Effector CD4-positive, alpha-beta T cell (primary cell): Measurements from ENCODE around the gene YEATS4.
"Not testable (repeated sequence)": the region's sequence is repeated elsewhere in the genome, so short reads cannot be mapped to it uniquely, and the experiment has no call there.

Source experiments
- DNase-seq: peaks from one replicate; pipeline ENCODE4 v3.0.0-alpha.2; 2020
- total RNA-seq: gene quantifications from one replicate; lab custom pipeline; 2026; lab: John Stamatoyannopoulos, UW

YEATS4 gene
- total RNA-seq = 27.4 reads per million, percentile 54 among the genes with 10 or more reads in this experiment

DNA sequence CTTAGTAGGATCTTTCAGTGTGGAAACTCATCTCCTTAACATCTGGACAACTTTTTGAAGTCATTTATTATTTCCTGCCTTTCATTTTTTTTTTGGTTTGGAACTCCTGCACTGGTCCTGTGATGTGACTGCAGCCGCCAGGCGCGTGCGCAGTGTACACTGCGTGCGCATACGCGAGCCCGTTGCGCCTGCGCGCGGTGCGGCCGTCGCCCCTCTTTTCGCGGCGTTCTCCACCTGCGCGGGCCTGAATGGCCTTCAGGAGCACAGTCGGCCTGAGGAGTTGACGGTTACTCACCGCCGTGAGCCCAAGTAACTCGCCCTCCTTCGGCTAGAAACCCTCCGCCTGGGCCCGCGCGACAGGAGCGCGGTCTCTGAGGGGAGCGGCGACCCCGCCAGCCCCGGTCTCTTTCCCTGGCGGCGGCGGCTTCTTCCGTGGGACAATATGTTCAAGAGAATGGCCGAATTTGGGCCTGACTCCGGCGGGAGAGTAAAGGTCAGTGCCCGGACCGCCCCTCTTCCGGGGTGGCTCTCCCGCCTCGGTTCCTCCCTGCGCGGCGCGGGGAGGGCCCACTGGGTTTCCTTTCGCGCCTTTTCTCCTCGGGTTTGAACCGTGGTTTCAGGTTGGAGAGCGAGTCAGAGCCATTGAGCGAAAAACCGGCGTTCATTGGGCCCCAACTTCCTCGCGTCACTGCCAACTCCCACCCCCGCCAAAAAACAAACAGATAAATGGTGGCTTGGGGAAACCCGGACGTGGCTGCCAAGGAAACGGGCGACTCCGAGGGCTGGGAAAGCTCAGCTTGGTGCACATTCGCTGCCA lies at the start of gene YEATS4:
YEATS4 (plus strand) TSS at position 213 of the 817 bp plus-strand sequence; CDS start at position 443, 230 bp downstream.
- DNase-seq = peak; percentile 82

DNA sequence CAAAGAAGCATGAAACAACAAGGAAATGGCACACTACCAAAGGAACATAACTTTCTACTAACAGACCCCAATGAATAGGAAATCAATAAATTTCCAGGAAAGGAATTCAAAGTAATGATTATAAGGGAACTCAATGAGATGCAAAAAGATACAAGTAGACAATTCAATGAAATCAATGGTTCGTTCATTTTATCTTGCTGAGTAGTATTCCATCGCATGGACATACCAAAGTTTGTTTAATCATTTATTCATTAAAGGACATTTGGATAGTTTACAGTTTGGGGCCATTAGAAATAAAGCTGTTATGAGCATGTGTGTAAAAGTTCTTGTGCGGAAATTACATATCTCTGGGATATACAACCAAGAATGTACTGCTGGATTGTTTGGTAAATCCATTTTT lies 46.3 kb upstream of the YEATS4 start:
- no peak for DNase-seq

DNA sequence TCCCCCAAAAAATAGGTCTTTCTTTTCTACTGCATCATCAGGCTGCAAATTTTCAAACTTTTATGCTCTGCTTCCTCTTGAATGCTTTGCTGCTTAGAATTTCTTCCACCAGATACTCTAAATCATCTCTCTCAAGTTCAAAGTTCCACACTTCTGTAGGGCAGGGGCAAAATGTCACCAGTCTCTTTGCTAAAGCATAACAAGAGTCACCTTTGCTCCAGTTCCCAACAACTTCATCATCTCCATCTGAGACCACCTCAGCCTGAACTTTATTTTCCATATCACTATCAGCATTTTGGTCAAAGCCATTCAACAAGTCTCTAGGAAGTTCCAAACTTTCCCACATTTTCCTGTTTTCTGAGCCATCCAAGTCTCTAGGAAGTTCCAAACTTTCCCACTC lies 42.8 kb upstream of the YEATS4 start:
- DNase-seq = not testable (repeated sequence)

DNA sequence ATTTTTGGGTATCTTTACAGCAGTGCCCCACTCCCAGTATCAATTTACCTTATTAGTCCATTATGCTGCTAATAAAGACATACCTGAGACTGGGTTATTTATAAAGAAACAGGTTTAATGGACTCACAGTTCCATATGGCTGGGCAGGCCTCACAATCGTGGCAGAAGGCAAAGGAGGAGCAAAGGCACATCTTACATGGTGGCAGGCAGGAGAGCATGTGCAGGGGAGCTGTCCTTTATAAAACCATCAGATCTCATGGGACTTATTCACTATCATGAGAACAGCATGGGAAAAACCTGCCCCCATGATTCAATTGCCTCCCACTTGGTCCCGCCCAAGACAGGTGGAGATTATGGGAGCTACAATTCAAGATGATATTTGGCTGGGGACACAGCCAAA lies 42.3 kb upstream of the YEATS4 start:
- DNase-seq = not testable (repeated sequence)

DNA sequence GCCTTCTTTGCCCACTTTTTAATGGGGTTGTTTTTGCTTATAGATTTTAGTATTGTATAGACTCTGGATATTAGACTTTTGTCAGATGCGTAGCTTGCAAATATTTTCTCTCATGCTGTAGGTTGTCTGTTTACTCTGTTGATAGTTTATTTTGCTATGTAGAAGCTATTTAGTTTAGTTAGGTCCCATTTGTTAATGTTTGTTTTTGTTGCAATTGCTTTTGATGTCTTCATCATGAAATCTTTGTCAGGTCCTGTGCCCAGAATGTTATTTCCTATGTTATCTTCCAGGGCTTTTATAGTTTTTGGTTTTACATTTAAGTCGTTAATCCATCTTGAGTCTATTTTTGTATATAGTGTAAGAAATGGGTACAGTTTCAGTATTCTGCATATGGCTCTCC lies 41.3 kb upstream of the YEATS4 start:
- no peak for DNase-seq

DNA sequence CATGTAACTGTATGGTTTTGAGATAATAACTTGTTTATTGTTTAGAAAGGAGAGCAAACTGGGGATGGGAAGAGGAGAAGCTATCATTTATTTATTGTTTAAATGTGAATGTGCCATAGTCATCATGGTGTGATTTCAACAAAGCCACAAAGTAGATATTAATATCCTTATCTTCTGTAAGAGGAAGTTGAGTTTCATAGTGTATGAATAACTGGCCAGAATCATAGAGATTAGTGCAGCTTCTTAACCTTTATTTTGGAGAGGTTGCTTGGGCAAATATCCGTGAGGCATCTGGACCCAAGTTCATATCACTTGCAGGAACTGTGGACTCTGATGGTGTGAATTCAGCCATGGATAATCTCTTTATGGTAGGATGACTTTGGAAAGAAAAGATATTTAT lies 38.2 kb upstream of the YEATS4 start:
- DNase-seq = no peak

DNA sequence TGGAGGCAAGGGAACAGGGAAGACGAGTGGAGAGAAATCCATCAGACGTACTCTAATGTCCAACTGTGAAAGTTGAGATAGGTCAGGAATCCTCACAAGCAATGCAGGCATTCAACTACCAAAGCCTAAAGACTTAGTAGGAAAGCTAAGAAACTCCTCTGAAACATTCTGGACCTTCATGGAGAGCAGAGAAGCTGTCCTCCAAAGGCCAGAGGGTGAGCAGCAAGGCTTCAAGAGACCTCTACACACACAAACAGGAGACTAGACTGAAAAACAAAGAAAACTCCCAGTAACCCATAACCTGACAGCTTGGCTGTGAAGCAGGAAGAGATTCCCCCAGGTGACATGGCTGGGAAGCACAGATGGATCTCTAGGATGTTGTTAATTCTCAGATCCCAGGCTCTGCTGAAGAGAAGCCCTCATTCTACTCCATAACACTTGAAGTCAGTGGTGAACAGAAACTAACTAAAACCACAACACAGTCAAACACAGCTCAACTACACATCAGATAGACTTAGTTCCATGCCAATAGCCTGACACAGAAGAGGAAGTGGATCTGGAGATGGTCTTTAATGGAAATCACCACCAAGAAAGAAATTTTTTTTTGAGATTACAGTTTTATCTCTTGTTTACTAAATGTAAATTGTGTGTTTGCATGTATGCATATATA lies 34.6 kb upstream of the YEATS4 start:
- no peak for DNase-seq

DNA sequence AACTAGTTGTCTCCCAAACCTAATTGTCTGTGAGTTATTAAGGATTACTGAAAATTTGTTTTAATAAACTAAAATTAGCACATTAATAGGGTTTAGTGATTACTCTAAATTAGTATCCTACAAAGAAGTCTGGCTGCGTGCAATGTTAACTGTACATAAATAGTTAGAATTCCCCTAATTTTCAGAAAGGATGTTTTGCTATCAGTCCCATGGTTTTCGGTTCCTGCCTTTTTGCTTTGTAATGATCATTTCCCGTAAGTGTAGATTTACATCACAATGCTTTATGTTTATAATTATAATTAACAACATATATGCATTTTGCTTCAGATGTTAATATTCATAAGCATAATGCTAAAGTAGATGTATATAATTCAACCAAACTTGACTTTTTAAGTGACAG lies 31.1 kb upstream of the YEATS4 start:
- DNase-seq = no peak

DNA sequence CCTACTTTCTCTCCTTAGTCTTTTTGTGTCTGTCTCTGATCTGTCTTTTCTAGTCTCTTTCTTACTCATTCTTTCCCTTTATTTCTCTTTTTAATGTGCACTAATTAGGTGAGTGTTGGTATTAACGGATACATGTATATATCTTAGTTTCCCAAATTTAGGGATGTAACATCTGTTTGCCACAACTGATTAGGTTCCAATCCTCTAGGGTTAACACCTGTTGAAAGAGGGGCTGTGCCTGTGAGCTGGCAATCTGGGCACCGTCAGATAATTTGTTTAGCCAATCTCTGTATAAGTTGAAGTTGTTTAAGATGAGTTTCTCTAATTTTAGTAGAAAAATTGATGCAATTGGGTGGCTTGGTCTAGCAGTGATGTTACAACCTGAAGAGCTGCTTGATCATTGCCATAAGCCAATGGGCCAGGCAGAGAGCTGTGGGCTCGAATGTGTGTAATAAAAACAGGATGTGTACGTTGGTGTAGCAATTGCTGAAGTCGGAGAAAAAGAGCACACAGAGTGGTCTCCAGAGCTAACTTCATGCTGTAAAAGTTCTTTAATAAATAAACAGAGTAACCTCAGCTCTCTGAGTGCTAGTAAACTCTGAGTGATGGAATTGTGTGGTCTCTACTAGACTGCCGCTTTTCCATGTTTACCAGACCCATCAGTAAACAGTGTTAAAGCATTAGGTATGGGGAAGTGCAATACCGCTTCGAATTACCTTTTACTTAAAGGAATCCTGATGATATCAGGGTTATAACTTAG lies 29.7 kb upstream of the YEATS4 start:
- DNase-seq = peak; percentile 5

DNA sequence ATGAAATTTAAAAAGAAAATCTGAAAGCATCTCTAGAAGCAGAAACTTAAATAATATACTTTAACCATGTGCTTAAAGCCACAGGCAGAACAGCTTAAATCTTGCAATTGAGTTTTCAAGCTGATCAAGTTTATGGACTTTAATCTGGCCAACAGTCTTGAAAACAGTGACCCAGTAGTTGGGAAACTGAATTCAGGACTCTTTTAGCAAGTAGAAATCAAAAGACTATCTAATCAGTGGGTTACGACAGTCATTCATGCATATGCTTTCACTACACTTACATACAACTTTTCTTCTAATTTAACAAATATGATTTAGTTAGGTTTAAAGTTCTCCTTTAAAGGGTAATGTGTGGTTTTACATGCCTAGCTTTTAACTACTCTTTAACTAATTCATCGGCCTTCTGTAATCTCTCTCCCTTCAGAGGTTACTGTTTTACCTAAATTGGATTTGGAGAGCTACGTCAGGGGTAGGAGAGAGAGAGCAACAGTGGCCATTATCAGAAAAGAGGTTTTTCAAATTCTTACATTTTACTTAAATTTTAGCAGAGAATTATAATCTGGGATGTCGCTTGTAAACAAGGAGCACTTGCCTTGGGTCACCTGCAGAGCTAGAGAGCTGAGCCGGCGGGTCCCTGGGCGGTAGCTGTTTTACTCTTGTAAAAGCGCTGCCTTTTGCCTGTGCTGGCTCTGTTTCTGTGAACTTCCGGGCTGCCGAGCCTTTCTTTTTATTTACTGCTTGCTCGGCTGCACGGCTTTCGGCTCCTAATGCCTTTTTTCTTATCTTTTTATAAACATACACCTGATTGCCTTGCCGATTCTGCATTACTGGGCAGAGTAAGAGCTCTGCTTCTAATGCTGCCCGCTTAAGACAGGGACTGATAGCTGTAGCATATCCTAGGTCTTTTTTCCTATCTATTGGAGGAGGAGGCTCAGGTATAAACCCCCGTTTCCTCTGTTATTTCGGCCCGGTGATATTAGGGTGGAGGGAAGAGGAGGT lies 28.8 kb upstream of the YEATS4 start:
- peak; percentile 42 for DNase-seq

DNA sequence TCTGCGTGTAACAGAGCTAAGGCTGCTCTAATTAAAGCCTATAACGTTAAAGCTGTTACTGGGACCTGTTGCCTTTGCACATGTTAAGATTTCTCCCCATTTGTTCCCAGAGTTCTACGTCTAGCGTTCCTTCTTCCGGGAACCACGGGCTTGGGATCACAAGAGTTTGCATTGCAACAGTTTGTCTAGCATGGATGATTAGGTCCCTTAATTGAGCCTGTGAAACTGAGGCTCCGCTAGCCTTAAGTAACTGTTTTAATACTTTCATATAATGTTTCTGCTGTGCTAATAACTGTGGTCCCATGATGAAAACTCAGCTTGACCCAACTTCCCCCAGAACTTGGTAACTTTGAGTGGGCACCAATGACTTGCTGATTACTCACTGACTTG lies 28.0 kb upstream of the YEATS4 start:
- DNase-seq = no peak

DNA sequence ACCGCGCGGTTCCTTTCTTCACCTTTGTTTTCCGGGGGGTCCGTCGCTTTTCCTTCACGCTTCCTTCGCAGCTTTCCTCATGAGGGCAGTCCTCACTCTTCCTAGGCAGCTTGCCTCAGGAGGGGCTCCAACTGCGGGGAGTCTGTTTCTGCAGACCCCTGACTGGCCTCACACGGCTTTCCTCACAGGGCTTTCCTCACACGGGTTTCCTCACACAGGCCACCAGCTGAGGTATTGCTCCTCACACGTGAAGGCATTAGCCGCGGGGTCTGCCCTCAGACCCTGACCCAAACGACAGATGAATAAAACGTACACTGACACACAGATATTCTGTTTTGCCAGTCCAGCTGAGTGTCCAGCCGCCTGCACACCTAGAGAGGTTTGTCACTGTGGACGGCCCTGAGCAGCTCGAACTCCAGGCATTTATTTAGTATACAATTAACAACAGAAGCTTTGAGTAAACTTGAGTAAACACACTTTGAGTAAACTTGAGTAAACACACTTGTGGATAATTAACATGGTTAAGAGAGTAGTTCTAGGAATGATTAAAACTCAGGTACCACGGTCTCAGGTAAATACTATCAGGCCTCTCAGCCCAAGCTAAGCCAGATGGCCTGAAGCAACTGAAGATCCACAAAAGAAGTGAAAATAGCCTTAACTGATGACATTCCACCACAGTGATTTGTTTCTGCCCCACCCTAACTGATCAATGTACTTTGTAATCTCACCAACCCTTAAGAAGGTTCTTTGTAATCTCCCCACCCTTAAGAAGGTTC lies 27.4 kb upstream of the YEATS4 start:
- no peak for DNase-seq

DNA sequence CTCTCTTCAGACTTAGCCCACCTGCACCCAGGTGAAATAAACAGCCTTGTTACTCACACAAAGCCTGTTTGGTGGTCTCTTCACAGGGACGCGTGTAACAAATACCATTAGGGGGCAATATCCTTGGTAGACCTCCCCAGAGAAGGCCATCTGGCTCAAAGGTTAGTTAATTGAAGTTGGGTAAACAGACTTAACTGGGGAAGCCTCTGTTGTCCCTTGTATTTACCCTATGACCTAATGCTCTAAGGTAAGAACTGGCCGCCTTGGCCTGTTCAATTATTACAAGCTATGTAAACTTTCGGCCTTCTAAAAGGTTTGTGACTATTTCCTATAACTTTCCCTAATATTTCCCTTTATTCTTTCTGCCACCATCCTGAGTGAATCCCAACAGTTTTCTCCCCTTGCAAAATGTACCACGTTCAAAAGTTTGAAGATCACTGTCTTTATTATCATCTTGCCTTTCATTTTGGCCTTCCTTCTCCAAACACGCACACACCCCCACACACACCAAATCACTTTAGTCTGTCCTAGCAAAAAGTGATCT lies 26.7 kb upstream of the YEATS4 start:
- no peak for DNase-seq

DNA sequence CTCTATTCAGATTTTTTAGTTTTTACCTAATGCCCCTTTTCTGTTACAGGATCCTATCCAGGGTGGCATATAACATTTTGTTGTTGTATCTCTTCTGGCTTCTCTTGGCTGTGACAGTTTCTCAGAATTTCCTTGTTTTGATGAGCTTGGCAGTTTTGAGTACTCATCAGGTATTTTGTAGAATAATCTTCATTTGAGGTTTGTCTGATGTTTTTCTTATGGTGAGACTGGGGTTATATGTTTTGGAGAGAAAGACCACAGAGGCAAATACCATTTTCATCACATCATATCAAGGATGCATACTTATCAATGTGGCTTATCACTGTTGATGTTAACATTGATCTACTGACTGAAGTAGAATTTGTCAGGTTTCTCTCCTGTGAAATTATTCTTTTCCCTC lies 25.4 kb upstream of the YEATS4 start:
- DNase-seq = no peak

DNA sequence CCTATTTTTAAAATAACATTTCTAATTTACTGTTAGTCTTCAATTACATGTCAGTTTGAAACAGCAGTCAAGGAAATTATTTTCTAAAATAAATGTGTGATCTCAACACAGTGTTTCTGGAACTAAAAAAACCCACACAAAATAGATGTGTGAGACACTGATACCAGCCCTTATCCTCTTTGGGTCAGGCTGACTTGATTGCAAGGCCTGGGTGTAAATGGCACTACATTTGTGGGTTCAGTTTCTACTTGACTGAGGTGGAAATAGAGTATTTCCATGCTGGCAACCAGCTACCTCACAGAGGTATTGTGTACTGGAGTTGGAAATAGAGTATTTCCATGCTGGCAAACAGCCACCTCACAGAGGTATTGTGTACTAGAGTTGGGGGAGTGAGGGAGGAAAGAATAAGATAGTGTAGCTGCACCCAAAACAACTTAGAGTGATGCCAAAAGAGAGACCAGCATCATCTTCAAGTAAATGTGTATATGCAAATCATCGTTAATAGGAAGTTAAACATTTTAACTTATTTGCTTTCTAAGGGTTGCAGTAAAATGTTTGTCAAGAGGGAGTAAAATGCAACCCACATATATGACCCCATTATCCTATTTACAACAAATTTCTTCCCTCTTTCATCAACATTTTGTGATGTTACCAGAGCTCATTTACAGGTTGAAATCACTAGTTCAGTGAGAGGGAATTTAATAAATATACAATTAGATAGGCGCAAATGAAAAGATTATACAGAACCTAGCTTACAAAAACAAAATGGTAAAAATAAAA lies 22.0 kb upstream of the YEATS4 start:
- DNase-seq = no peak

DNA sequence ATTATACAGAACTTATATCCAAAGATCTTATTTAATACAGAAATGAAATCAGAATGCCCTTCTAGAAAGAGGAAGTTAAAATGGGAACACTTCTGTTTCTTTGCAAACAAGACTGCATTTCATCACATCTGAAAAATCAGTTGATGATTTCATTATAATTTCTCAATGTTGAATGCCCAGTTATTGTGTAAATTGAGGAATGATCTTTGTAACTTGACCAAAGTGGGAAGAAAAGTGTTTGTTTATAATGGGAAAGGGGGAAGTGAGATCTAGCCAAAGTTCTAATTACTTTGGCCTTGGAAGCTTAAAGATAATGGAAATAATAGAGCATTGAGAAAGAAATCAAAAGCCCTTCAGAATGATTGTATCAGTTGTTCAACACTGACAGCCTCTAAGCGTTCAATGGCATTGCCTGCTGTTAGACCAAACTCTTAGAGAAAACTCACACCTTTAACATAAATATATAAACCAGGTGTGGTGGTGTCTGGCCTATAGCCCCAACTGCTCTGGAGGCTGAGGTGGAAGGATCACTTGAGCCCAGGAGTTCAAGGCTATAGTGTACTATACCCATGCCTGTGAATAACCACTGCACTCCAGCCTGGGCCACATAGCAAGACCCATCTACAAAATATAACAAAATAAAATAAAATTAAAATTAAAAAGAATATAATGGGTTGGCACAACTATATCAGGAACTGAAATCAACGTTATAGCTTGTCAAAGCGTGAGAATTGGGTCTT lies 21.3 kb upstream of the YEATS4 start:
- DNase-seq = no peak

DNA sequence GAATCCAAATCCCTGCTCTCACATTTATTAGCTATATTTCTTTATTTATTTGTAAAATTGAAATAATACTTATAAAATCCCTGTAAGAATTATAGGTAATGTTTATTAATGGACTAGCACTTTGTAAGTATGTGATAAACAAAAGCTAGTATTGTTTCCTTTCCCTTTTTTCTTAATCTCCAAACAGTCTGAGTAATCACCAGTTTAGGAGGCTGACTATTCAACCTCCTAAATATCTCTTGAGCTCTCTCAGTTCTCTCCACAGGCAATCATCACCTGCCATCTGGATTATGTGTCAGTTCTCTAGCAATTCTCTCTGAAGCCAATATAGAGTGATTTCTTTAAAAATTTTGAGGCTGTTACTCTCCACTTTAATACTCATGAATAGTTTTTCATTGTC lies 20.6 kb upstream of the YEATS4 start:
- DNase-seq = no peak

DNA sequence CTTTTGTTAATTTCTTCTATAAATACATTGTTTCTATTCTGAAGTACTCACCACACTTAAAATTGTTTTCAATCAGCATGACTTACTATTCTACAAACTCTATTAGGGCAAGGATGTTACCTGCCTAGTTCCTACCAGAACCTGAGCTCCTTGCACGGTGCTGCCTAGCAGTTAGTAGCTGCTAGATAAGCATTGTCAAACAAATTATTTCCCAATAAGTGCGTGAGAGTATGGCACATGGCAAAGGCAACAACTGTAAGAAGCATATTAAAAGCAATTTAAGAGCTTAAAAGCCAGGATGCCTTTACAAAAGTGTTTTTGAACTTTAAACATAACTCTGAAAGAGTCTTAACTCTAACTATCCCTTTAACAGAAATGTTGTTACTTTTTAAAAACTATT lies 19.5 kb upstream of the YEATS4 start:
- DNase-seq = no peak

DNA sequence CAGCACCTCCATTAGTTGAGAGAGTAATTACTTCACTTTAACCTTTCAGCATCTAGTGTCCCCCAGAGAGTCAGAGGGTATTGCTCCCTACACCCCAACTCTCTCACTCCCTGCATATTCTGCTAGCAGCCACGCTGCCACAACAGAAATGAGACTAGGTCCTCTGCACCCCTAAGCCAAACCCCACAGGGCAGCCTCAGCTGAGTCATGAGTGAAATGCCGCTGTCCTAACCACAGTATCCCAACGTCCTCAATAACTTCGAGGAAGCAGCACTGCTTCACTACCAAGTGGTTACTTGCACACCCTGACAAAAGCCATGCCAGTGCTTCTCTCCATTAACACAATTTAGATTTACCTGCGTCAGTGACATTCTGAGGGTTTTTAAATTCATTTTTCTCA lies 18.2 kb upstream of the YEATS4 start:
- DNase-seq = no peak

DNA sequence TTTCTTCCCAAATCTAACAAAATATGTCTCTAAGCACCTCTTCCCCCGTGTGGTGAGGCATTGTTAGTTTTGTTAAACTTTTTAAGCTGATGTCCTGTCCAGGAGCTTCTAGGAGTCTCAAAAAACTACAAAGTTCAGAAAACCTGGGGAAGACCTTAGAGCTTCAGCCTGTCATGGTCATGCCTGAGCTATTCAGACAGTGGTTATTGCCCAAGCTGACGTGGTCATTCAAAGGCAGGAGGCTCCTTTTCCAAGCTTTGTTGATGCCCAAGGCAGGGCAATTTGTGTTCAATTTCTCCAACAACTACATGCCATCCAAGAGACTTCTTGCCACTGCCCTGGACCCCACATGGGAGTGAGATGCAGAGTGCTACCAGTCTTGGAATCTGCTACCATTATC lies 17.1 kb upstream of the YEATS4 start:
- DNase-seq = no peak
